GM12878 (cell line): Measurements from ENCODE around the gene PRKAG2. TPM values are rescaled to one million over a fixed set of nuclear protein-coding genes. Genes with fewer than 3 reads are reported as not detected.
"Not testable (repeated sequence)": the region's sequence is repeated elsewhere in the genome, so short reads cannot be mapped to it uniquely, and the experiment has no call there.

Source experiments
- ATAC-seq: fragments of 200-7000 bp; cut with Tn5 transposase; 3 replicates; pipeline ENCODE4 v1.9.1; 2020; ENCODE audit warnings: mild to moderate bottlenecking, moderate library complexity
- BruUV-seq: library from RNA; stranded (reverse); fragments of 400-500 nt; replicated peaks from 2 replicates; lab custom pipeline; 2021; lab: Mats Ljungman, UMichigan
- CTCF ChIA-PET: fragments of 300-600 bp; sonication (Branson Sonifier 250); formaldehyde crosslinking; extraction: SDS; loops from one replicate; lab custom pipeline; 2021; ENCODE audit warnings: inconsistent platforms; lab: Yijun Ruan, JAX
- POLR2A ChIA-PET: fragments of 350-600 bp; formaldehyde crosslinking; extraction: SDS; loops from one replicate; lab custom pipeline; 2021; ENCODE audit warnings: inconsistent platforms; lab: Charles Lee
- RAD21 ChIA-PET: fragments of 300-600 bp; sonication (Branson Sonifier 250); formaldehyde crosslinking; loops from one replicate; lab custom pipeline; 2023; ENCODE audit warnings: antibody characterized with exemption; ENCODE audit not compliant: unreplicated experiment; lab: Charles Lee
- SMC1A ChIA-PET: fragments of 300-600 bp; sonication (Branson Sonifier 250); formaldehyde crosslinking; loops from one replicate; lab custom pipeline; 2023; ENCODE audit not compliant: unreplicated experiment, uncharacterized antibody; lab: Charles Lee
- DNase-seq: peaks from one replicate; pipeline ENCODE4 v3.0.0-alpha.2; 2011; ENCODE audit warnings: low read depth, low spot score
- FAIRE-seq: peaks from 3 replicates; lab custom pipeline; 2011; peaks lifted over from hg19 to GRCh38; lab: Jason Lieb, UNC
- H2AFZ ChIP-seq: 2 replicates; pipeline ENCODE4 v1.6.0; 2011; ENCODE audit warnings: low read depth, low read length, control low read depth; ENCODE audit not compliant: control insufficient read depth
- H3K27ac ChIP-seq: 2 replicates; pipeline ENCODE4 v1.5.1; 2011; ENCODE audit warnings: control low read depth; ENCODE audit not compliant: control insufficient read depth, insufficient read depth
- H3K27me3 ChIP-seq, 2 experiments: replicated peaks in 1 of 2; 2 replicates each; pipeline versions ENCODE4 v1.6.0 to v1.6.1; 2011; ENCODE audit warnings: low read length in 1 of 2; ENCODE audit not compliant: control insufficient read depth in 2 of 2, insufficient read depth in 2 of 2
- H3K36me3 ChIP-seq, 2 experiments: 2 replicates each; pipeline ENCODE4 v1.5.1; 2011; ENCODE audit warnings: low read length in 1 of 2; ENCODE audit not compliant: control insufficient read depth in 2 of 2, insufficient read depth in 2 of 2
- H3K4me1 ChIP-seq: 2 replicates; pipeline ENCODE4 v1.6.1; 2011; ENCODE audit warnings: mild to moderate bottlenecking, low read length, moderate library complexity, mixed read lengths; ENCODE audit not compliant: control insufficient read depth, insufficient read depth
- H3K4me2 ChIP-seq: 2 replicates; pipeline ENCODE4 v1.6.0; 2011; ENCODE audit warnings: control low read depth; ENCODE audit not compliant: control insufficient read depth, insufficient read depth
- H3K4me3 ChIP-seq: fragments of 200-600 bp; sonication (generic); 2 replicates; pipeline ENCODE4 v1.5.1; 2016
- H3K79me2 ChIP-seq: 2 replicates; pipeline ENCODE4 v1.6.0; 2011; ENCODE audit warnings: low read length; ENCODE audit not compliant: control insufficient read depth, insufficient read depth
- H3K9ac ChIP-seq: 2 replicates; pipeline ENCODE4 v1.8.0; 2011; ENCODE audit warnings: low read length, control low read depth, mixed read lengths; ENCODE audit not compliant: control insufficient read depth, insufficient read depth
- H3K9me3 ChIP-seq: replicated peaks from 3 replicates; pipeline ENCODE4 v1.5.1; 2011; ENCODE audit warnings: mild to moderate bottlenecking, low read length; ENCODE audit not compliant: control insufficient read depth, insufficient read depth
- H4K20me1 ChIP-seq: 2 replicates; pipeline ENCODE4 v1.6.0; 2011; ENCODE audit not compliant: control insufficient read depth, insufficient read depth
- BACH1 ChIP-seq: fragments of 450-650 bp; IDR thresholded peaks from 2 replicates; pipeline ENCODE4 v1.6.1; 2017; ENCODE audit warnings: mild to moderate bottlenecking, borderline replicate concordance
- BHLHE40 ChIP-seq, 2 experiments: fragments of 450-650 bp in 1 of 2; IDR thresholded peaks; 2 replicates each; pipeline ENCODE4 v1.6.1; 2011 to 2017; ENCODE audit warnings: low read depth in 2 of 2, borderline replicate concordance in 1 of 2, improper control_type of control experiment in 1 of 2, low read length in 1 of 2, mild to moderate bottlenecking in 1 of 2
- EGR1 ChIP-seq, 2 experiments: IDR thresholded peaks; 1 replicate in 1 of 2; 2 replicates in 1 of 2; pipeline ENCODE4 v1.6.1; 2011 to 2012; ENCODE audit warnings: low read depth in 2 of 2, low read length in 2 of 2, borderline replicate concordance in 1 of 2, mild to moderate bottlenecking in 1 of 2, moderate library complexity in 1 of 2
- GATAD2B ChIP-seq: fragments of 450-650 bp; conservative IDR thresholded peaks from 2 replicates; pipeline ENCODE4 v1.6.1; 2017; ENCODE audit warnings: low read depth, mild to moderate bottlenecking, moderate library complexity
- LARP7 ChIP-seq: fragments of 450-650 bp; IDR thresholded peaks from 2 replicates; pipeline ENCODE4 v1.6.1; 2017; ENCODE audit warnings: mild to moderate bottlenecking
- MEF2A ChIP-seq: IDR thresholded peaks from 2 replicates; pipeline ENCODE4 v1.6.1; 2011; ENCODE audit warnings: low read depth, mild to moderate bottlenecking, low read length, moderate library complexity; ENCODE audit not compliant: insufficient read depth
- NR2C1 ChIP-seq: fragments of 450-650 bp; IDR thresholded peaks from 2 replicates; pipeline ENCODE4 v1.6.1; 2017; ENCODE audit warnings: antibody characterized with exemption, mild to moderate bottlenecking, moderate library complexity
- POLR2AphosphoS5 ChIP-seq: IDR thresholded peaks from 2 replicates; pipeline ENCODE4 v1.6.1; 2011; ENCODE audit warnings: mild to moderate bottlenecking, low read length, inconsistent platforms
- RAD21 ChIP-seq: IDR thresholded peaks from 2 replicates; pipeline ENCODE4 v1.6.1; 2011; ENCODE audit warnings: mild to moderate bottlenecking, low read depth, low read length, moderate library complexity; ENCODE audit not compliant: insufficient read depth
- RB1 ChIP-seq: fragments of 450-650 bp; formaldehyde crosslinking; IDR thresholded peaks from 2 replicates; pipeline ENCODE4 v1.6.1; 2017; ENCODE audit warnings: mild to moderate bottlenecking, borderline replicate concordance
- SMARCA5 ChIP-seq: fragments of 450-650 bp; IDR thresholded peaks from 2 replicates; pipeline ENCODE4 v1.6.1; 2017; ENCODE audit warnings: mild to moderate bottlenecking
- ZBED1 ChIP-seq: IDR thresholded peaks from 2 replicates; pipeline ENCODE4 v1.6.1; 2016; ENCODE audit warnings: borderline replicate concordance
- ZNF207 ChIP-seq: fragments of 450-650 bp; IDR thresholded peaks from 2 replicates; pipeline ENCODE4 v1.6.1; 2014; ENCODE audit warnings: antibody characterized with exemption, mild to moderate bottlenecking, borderline replicate concordance
- ZNF217 ChIP-seq: fragments of 450-650 bp; IDR thresholded peaks from 2 replicates; pipeline ENCODE4 v1.6.1; 2017; ENCODE audit warnings: antibody characterized with exemption, mild to moderate bottlenecking
- ZNF24 ChIP-seq: fragments of 450-650 bp; IDR thresholded peaks from 2 replicates; pipeline ENCODE4 v1.6.1; 2017; ENCODE audit warnings: antibody characterized with exemption, mild to moderate bottlenecking
- ZSCAN29 ChIP-seq: fragments of 450-650 bp; IDR thresholded peaks from 2 replicates; pipeline ENCODE4 v1.6.1; 2017; ENCODE audit warnings: mild to moderate bottlenecking, moderate library complexity
- WGBS: methylation state at CpG from one replicate; pipeline ENCODE4 v1.1.6; 2016; ENCODE audit warnings: low lambda C conversion rate; ENCODE audit not compliant: insufficient replicate concordance, insufficient coverage; ENCODE audit errors: missing lambda C conversion rate; 5-methylcytosine and 5-hydroxymethylcytosine counted together
- in situ Hi-C: fragments of 300-500 bp; cut with MboI; formaldehyde crosslinking; loops from 9 replicates; pipeline ENCODE4 v1.14.3; 2018; ENCODE audit warnings: mixed read lengths
- intact Hi-C: fragments of 100-400 bp; cut with micrococcal nuclease; formaldehyde crosslinking; loops from one replicate; pipeline ENCODE4 v1.14.2; 2022; ENCODE audit not compliant: unreplicated experiment
- polyA plus RNA-seq, 11 experiments: library from polyadenylated mRNA; depleted of rRNA in 4 of 11; unstranded in 6 of 11; stranded (reverse) in 5 of 11; fragments of >200 nt; fragmentation: Nextera tagmentation in 4 of 11; fragmentation: Illumina TruSeq in 1 of 11; extraction: Ambion mirVana in 4 of 11; extraction: Trizol in 1 of 11; gene quantifications; 1 replicate in 1 of 11; 2 replicates in 10 of 11; pipeline versions ENCODE4 v1.2.1 to v1.2.3, GENCODE V29; 2011 to 2016; ENCODE audit warnings: inconsistent platforms in 2 of 11, missing spikeins in 2 of 11, low read depth in 1 of 11
- total RNA-seq, 4 experiments: library from RNA; depleted of rRNA in 3 of 4; stranded (reverse); fragments of >200 nt in 3 of 4; fragmentation: Illumina TruSeq in 1 of 4; extraction: Trizol in 1 of 4; gene quantifications; 2 replicates each; pipeline versions ENCODE4 v1.2.1 to v1.2.3, GENCODE V29; 2013 to 2021
- TF ChIP-seq, protein P1 (sequence below): fragments of 450-650 bp; IDR thresholded peaks from 2 replicates; pipeline ENCODE4 v1.6.1; 2017; ENCODE audit warnings: mild to moderate bottlenecking, moderate library complexity

Gene PRKAG2
- total and polyA plus RNA-seq, 10 of the 15 experiments (the other 5 are each of a cell fraction or from before 2014, with no cell fraction given): 3.4 to 8.9 (median 6.8) TPM

DNA sequence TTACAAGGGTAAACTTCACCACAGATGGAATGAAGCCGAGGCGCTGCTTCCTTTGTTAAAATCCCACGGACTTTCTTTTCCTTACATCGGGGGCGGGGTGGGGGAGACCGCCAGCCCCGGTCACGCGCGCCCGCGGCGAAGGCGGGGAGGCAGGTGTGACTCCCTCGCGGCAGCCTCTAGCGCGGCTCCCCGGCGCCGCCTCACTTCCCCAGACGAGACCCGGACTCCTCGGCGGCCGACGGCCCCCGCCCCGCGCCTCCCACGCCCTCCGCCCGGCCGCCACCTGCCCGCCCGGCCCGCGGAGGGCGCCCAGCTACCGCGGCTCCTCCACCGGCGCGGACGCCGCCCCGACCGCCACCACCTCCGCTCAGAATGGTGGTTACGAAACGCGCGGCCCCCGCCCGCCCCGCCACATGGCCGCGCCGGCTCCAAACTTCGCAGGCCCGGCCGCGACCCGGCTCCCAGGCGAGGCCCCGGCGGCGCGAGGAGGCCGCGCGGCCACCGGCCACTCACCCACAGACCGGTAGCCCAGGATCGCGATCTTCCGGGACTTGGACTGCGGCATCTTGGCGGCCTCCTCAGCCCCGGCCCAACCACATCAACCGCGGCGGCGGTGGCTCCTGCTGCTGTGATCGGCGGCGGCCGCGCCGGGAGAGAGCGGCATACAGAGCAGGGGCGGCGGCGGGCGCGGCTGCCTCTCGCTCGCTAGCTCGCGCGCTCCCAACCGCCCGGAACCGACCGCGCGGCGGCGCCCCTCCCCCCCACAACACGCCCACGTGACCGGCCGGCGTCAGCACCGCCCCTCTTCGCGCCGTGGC is 357.8 kb downstream of the PRKAG2 start:
- intact Hi-C loops: loop anchor here (1.0 to 5.0 kb wide), 3 partner anchors 47 to 177 kb away; partner anchors contain the start of gene NUB1
- H3K36me3 ChIP-seq, H4K20me1 ChIP-seq, in situ Hi-C loops, H3K9me3 ChIP-seq, BruUV-seq, H3K4me1 ChIP-seq, H3K27me3 ChIP-seq, DNase-seq, FAIRE-seq: not testable (repeated sequence)
- under 1% methylated on average over 69 of the region's 118 CpGs for WGBS
- Histone ChIP-seq H3K9ac (peak overlapping the region; percentile 93), H3K4me2 (peak overlapping the region; percentile 66; the same call in 1 of the 2 replicates), H3K27ac (peak overlapping the region; percentile 91), H3K79me2 (peaks cover 50% of the 10 kb centered on the region), H2AFZ (peak overlapping the region; percentile 29), H3K4me3 (peak overlapping the region; percentile 98)
- ChIA-PET POLR2A (interaction anchor here (0.6 to 2.1 kb wide), 11 partner anchors 10 to 292 kb away, joined by 3 to 18 read pairs (median 4); partner anchors contain the start of gene ABCF2), SMC1A (interaction anchor here (1.1 to 4.0 kb wide), 5 partner anchors 19 to 112 kb away, joined by 3 to 15 read pairs (median 7); no protein-coding TSS in a partner anchor), CTCF (interaction anchor here (0.7 to 1.8 kb wide), 4 partner anchors 11 to 114 kb away, joined by 3 to 6 read pairs (median 4); no protein-coding TSS in a partner anchor), RAD21 (interaction anchor here (0.7 to 3.9 kb wide), 8 partner anchors 13 to 431 kb away, joined by 3 to 38 read pairs (median 7); no protein-coding TSS in a partner anchor)
- peak; percentile 66 for ATAC-seq
- TF ChIP-seq ZNF217: 0 out of 2 replicates have a peak, but pooled peaks have one; percentile 40
- TF ChIP-seq RAD21: 0 out of 2 replicates have a peak, but pooled peaks have one; percentile 13
- TF ChIP-seq NR2C1: 0 out of 2 replicates have a peak, but pooled peaks have one; percentile 26
- TF ChIP-seq GATAD2B: peak; percentile 98
- TF ChIP-seq, protein P1, sequence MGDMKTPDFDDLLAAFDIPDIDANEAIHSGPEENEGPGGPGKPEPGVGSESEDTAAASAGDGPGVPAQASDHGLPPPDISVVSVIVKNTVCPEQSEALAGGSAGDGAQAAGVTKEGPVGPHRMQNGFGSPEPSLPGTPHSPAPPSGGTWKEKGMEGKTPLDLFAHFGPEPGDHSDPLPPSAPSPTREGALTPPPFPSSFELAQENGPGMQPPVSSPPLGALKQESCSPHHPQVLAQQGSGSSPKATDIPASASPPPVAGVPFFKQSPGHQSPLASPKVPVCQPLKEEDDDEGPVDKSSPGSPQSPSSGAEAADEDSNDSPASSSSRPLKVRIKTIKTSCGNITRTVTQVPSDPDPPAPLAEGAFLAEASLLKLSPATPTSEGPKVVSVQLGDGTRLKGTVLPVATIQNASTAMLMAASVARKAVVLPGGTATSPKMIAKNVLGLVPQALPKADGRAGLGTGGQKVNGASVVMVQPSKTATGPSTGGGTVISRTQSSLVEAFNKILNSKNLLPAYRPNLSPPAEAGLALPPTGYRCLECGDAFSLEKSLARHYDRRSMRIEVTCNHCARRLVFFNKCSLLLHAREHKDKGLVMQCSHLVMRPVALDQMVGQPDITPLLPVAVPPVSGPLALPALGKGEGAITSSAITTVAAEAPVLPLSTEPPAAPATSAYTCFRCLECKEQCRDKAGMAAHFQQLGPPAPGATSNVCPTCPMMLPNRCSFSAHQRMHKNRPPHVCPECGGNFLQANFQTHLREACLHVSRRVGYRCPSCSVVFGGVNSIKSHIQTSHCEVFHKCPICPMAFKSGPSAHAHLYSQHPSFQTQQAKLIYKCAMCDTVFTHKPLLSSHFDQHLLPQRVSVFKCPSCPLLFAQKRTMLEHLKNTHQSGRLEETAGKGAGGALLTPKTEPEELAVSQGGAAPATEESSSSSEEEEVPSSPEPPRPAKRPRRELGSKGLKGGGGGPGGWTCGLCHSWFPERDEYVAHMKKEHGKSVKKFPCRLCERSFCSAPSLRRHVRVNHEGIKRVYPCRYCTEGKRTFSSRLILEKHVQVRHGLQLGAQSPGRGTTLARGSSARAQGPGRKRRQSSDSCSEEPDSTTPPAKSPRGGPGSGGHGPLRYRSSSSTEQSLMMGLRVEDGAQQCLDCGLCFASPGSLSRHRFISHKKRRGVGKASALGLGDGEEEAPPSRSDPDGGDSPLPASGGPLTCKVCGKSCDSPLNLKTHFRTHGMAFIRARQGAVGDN: peak; percentile 59; the same call in 1 of the 2 replicates
- 0 out of 2 replicates have a peak, but pooled peaks have one; percentile 16 for TF ChIP-seq ZSCAN29
- peak; percentile 23; the same call in 1 of the 2 replicates for TF ChIP-seq POLR2AphosphoS5
- TF ChIP-seq ZNF24: 0 out of 2 replicates have a peak, but pooled peaks have one; percentile 26
- TF ChIP-seq RB1: 0 out of 2 replicates have a peak, but pooled peaks have one; percentile 19
- TF ChIP-seq ZBED1: peak; percentile 67; the same call in 1 of the 2 replicates
- peak; percentile 90 for TF ChIP-seq BACH1
- peak in 1 of 2 experiments; percentile 78; a peak in 2 of 3 replicates for TF ChIP-seq EGR1 (IDR thresholded peaks at IDR 0.05; ENCODE audit: borderline replicate concordance in 1 of 2, low read depth in 2 of 2, low read length in 2 of 2)
- 0 out of 2 replicates have a peak, but pooled peaks have one; percentile 63 for TF ChIP-seq ZNF207
- peak; percentile 86 for TF ChIP-seq SMARCA5
- TF ChIP-seq MEF2A: 0 out of 2 replicates have a peak, but pooled peaks have one; percentile 3
- peak; percentile 99 for TF ChIP-seq LARP7
- peak; percentile 87 to 93 for TF ChIP-seq BHLHE40 (IDR thresholded peaks at IDR 0.05; ENCODE audit: borderline replicate concordance in 1 of 2, low read depth in 2 of 2, low read length in 1 of 2)
